ENCODE measurements around the gene SPCS3.

DNA sequence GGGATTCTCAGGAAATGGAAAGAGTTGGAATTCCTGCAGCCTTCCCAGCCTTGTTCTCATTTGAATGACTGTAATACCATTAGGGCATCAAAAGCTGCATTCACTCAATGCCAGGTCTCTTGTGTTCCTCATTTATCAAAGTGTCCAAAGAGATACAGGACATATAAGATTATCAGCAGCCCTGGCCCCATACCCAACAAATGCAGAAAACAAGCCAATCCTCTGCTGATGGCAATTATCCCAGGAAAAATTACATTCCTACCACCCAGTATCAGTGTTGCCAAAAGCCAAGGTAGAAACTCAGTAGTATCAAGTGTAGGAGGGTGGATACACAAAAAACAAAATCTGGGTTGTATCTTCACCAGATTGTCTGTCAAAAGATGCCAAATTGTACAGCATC lies 32.2 kb upstream of the SPCS3 start:
- TF ChIP-seq, protein P1, sequence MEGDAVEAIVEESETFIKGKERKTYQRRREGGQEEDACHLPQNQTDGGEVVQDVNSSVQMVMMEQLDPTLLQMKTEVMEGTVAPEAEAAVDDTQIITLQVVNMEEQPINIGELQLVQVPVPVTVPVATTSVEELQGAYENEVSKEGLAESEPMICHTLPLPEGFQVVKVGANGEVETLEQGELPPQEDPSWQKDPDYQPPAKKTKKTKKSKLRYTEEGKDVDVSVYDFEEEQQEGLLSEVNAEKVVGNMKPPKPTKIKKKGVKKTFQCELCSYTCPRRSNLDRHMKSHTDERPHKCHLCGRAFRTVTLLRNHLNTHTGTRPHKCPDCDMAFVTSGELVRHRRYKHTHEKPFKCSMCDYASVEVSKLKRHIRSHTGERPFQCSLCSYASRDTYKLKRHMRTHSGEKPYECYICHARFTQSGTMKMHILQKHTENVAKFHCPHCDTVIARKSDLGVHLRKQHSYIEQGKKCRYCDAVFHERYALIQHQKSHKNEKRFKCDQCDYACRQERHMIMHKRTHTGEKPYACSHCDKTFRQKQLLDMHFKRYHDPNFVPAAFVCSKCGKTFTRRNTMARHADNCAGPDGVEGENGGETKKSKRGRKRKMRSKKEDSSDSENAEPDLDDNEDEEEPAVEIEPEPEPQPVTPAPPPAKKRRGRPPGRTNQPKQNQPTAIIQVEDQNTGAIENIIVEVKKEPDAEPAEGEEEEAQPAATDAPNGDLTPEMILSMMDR (IDR thresholded peaks at IDR 0.05), result no peak
- TF ChIP-seq POLR2A (IDR thresholded peaks at IDR 0.05), result no peak
